ENCODE results near the gene IGSF8. TPM values are rescaled to one million over a fixed set of nuclear protein-coding genes. Genes with fewer than 3 reads are reported as not detected.

IGSF8 gene
- total RNA-seq, 4 donors from 2014 or later = 17.0 to 19.6 (median 17.2) TPM

DNA sequence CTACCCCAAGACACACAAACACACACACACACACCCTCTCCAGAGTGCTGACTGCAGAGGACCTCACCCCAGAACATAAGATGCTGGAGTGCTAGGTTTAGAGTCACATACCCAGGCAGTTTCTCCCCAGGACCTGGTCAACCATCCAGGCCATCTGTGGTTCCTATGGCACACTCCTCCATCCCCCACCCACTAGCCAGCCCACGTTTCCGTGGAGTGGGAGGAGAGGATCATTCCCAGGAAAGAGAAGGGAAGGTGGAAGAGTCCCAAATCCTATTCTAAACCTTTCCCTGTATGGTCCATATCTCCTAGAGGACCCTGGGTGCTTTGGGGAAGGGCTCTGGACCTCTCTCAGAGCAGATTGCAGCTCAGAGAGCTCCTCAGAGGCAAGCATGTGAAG, 15.9 kb downstream of the IGSF8 start:
- Histone ChIP-seq H3K9me3 (no peaks in the 10 kb centered on the region), H3K36me3 (peaks cover 0 to 4% (median 0%) of the 10 kb centered on the region in 3 donors), H3K27ac (no peak overlapping the region), H3K27me3 (peaks cover 4 to 68% (median 7%) of the 10 kb centered on the region in 4 donors), H3K4me1 (peaks cover 0 to 11% (median 9%) of the 10 kb centered on the region in 3 donors), H3K4me3 (no peak overlapping the region)
- intact Hi-C loops (cut with DNase I) = loop anchor here (5.0 to 10.0 kb wide), 2 partner anchors 35 to 148 kb away; no protein-coding TSS in a partner anchor
- no peak for DNase-seq
- TF ChIP-seq, protein P1, sequence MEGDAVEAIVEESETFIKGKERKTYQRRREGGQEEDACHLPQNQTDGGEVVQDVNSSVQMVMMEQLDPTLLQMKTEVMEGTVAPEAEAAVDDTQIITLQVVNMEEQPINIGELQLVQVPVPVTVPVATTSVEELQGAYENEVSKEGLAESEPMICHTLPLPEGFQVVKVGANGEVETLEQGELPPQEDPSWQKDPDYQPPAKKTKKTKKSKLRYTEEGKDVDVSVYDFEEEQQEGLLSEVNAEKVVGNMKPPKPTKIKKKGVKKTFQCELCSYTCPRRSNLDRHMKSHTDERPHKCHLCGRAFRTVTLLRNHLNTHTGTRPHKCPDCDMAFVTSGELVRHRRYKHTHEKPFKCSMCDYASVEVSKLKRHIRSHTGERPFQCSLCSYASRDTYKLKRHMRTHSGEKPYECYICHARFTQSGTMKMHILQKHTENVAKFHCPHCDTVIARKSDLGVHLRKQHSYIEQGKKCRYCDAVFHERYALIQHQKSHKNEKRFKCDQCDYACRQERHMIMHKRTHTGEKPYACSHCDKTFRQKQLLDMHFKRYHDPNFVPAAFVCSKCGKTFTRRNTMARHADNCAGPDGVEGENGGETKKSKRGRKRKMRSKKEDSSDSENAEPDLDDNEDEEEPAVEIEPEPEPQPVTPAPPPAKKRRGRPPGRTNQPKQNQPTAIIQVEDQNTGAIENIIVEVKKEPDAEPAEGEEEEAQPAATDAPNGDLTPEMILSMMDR (IDR thresholded peaks at IDR 0.05) = no peak
- TF ChIP-seq POLR2A (IDR thresholded peaks at IDR 0.05) = no peak
- WGBS, 2 donors = 30 to 36% methylated on average over 2 of the region's 2 CpGs

DNA sequence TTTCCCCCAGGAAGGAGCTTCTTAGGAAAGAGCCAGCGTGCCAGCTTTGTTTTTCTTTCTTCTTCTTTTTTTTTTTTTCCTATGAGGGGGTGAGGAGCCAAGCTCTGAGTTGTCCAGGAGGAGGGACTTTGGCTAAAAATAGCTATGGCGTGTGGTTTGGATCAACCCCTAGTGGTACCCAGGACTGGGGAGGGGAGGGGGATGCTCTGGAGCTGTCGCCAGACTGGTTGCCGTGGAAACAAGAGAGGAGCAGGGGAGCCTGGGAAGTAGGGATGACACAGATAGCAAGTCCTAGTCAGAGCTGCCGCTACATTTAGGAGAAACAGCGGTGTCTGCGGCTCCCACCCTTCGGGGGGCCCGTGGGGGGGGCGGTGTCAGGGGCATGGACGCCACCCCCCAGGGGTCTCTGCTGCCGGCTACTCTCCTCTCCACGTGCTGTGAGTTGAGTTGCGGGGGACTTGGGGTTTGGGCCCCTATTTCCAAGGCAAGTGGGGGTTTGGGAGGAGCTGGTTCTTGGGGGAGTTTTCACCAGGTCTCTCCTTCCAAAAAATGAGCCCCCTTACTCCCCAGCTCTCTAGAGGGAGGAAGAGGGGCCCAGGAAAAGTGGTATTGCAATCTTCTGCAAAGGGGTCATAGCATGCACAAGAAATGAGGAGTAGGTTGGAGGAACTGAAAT, 17.0 kb downstream of the IGSF8 start, which contains the start of gene KCNJ9:
KCNJ9 (plus strand) TSS at position 278 of the 676 bp plus-strand sequence. CDS start 2,493 bp downstream, outside the sequence.
- Histone ChIP-seq H3K36me3 (no peaks in the 10 kb centered on the region), H3K27me3 (peaks cover 4 to 73% (median 7%) of the 10 kb centered on the region in 4 donors), H3K4me3 (no peak within 1 kb of the TSS), H3K27ac (no peak within 1 kb of the TSS), H3K4me1 (peaks cover 0 to 11% (median 9%) of the 10 kb centered on the region in 3 donors), H3K9me3 (no peaks in the 10 kb centered on the region)
- no peak for DNase-seq
- TF ChIP-seq, protein P1 (IDR thresholded peaks at IDR 0.05) = no peak
- no peak for TF ChIP-seq POLR2A (IDR thresholded peaks at IDR 0.05)
- intact Hi-C loops (cut with DNase I) = loop anchor here (5.0 to 10.0 kb wide), 2 partner anchors 34 to 147 kb away; no protein-coding TSS in a partner anchor
- 15 to 34% methylated on average over 8 to 10 of the region's 14 CpGs for WGBS, 2 donors

DNA sequence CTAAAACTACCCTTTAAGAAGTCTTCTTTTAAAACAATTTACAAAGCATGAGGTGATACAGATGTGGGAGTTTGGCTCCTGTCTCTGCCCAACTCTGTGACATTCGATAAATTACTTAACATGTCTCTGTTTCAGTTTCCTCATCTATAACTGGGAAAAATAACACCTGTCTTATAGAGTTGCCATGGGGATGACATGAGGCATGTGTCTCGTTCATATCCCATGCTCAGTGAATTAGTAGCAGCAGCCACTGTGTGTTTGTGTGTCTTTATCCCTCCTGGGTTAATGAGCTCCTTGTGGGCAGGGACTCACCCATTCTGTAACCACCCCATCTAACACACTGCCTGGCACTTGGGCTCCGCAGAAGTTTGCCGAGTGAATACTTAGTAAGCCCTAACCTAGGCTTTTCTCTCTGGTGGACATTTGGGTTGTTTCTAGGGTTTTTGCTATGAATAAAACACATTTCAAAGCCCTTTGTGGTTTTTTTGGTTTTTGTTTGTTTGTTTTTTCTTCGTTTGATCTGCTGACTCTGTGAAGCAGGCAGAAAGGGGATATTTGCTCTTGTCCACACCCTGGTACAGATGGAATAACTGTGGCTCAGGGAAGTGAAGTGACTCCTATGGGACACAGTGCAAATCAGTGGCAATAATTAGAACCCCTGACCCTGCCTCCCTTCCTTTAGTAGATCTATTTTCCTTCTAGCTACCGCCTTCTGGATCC, 17.9 kb downstream of the IGSF8 start:
- intact Hi-C loops (cut with DNase I) = loop anchor here (5.0 to 10.0 kb wide), 2 partner anchors 33 to 146 kb away; no protein-coding TSS in a partner anchor
- no peak for DNase-seq
- 45 to 50% methylated on average over 6 of the region's 6 CpGs for WGBS, 2 donors
- H3K27me3 ChIP-seq = peaks cover 4 to 82% (median 7%) of the 10 kb centered on the region in 4 donors
- H3K9me3 ChIP-seq = no peaks in the 10 kb centered on the region
- H3K27ac ChIP-seq = no peak overlapping the region
- H3K36me3 ChIP-seq = no peaks in the 10 kb centered on the region
- TF ChIP-seq POLR2A (IDR thresholded peaks at IDR 0.05) = no peak
- TF ChIP-seq, protein P1 (IDR thresholded peaks at IDR 0.05) = no peak
- H3K4me3 ChIP-seq = no peak overlapping the region
- peaks cover 0 to 11% (median 9%) of the 10 kb centered on the region in 3 donors for H3K4me1 ChIP-seq

DNA sequence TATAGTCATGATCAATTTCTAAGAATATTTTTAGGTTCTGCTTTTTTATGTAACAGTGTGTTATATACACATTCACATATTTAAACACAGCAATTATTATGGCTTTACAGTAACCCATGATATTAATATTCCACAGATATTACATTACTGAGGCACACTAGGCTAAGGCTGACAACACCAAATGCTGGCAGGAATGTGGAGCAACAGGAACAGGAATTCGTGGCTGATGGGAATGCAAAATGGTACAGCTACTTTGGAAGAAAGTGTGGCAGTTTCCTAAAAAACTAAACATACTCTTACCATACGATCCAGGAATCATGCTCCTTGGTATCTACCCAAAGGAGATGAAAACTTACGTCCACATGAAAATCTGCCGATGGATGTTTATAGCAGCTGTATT, 19.0 kb downstream of the IGSF8 start:
- Histone ChIP-seq H3K4me3 (no peak overlapping the region), H3K4me1 (peaks cover 0 to 10% (median 8%) of the 10 kb centered on the region in 3 donors), H3K36me3 (no peaks in the 10 kb centered on the region), H3K27me3 (peaks cover 4 to 88% (median 7%) of the 10 kb centered on the region in 4 donors), H3K27ac (no peak overlapping the region), H3K9me3 (no peaks in the 10 kb centered on the region)
- DNase-seq = no peak
- intact Hi-C loops (cut with DNase I) = no loop called here
- no peak for TF ChIP-seq POLR2A (IDR thresholded peaks at IDR 0.05)
- TF ChIP-seq, protein P1 (IDR thresholded peaks at IDR 0.05) = no peak
- WGBS, 2 donors = 60 to 65% methylated on average over 4 of the region's 4 CpGs
